Kasumi-1 (cell line): ENCODE results near the gene NUF2.
"Not testable (repeated sequence)": the region's sequence is repeated elsewhere in the genome, so short reads cannot be mapped to it uniquely, and the experiment has no call there.

Experiments used
- DNase-seq, 2 experiments: peaks; one replicate each; lab custom pipeline; 2025; lab: John Stamatoyannopoulos, UW

Gene NUF2

DNA sequence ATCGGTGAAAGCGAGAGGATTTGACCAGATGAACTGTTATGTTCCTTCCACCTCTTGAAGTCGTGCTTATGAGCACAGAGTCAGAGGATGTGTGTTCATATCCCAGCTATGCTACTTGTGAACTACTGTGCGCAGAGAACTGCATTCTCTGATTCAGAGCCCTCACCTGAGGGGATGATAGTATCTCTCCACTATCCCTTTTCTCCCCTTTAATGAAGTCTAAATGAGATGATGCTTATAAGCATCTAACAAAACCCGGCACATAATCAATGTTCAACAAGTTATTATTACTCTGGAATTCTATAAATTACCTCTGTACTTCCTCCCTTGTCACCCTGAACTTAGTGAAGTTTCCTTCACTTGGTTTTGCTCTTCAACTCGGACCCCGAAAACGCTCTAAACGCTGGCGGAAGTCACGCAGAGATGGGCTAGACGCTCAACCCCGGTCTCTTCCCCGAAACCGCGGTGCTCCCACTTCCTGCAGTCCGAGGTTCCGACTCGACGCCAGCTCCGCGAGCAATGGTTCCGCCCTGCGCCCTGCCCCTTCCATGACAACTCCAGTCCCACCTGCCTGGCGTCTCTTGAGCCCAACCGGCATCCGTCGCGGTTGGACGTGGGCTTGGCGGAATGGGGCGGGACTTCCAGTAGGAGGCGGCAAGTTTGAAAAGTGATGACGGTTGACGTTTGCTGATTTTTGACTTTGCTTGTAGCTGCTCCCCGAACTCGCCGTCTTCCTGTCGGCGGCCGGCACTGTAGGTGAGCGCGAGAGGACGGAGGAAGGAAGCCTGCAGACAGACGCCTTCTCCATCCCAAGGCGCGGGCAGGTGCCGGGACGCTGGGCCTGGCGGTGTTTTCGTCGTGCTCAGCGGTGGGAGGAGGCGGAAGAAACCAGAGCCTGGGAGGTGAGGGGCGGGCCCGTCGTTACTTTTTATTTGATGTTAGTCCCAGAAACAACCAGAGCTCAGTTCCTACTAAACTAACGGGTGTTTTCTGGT, at the start of gene NUF2:
Gene NUF2, plus strand, starts transcription at position 644 of the 995 bp plus-strand sequence. CDS start 4,098 bp downstream, outside the sequence.
- peak; percentile 96 to 97 for DNase-seq

DNA sequence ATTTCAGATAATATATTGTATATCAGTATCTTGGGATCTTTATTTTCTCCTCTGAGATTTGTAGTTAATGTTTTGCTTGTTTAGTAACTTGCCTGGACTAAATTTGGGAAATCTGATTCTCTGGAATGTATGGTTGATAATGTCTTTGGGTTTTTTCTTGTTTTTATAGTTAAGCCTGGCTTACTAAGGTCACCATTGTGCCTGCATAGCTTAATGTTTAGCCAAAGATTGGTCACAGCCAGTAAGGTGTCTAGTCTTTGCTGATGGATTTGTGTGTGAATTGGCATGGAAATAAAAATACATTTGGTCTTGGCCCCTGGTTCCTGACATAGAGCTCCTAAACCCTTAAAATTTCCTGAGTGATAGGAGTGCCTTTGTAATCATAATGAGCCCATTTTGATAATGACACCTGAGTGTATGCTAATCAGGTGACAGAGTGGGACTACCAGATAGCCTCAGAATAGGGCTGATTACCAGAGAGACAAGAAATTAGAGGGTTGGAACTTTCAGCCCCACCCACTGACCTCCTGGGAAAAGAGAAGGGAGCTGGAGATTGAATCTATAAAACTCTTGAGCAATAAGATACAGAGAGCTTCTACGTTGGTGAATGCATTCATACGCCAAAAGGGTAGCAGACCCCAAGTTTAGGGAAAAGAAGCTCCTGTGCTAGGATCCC, 47.9 kb upstream of the NUF2 start:
- no peak for DNase-seq

DNA sequence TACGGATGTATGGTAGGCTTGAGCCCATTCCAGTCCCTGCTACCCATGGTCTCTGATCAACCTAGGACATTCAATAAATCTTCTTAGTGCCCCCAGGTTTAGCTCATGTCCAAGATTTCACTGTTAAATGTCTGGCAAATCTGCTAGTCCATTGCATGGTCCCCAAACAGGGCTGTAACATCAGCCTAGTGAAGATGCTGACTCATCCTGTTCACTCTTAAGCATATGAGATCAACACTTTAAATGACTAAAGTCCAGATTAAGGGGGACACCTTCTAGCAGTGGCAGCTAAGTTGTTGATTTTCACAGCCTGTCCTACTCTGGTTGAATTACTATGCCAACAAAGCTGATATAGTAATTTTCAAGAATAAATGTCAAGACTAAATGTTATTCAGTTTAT, 46.5 kb upstream of the NUF2 start:
- DNase-seq = no peak

DNA sequence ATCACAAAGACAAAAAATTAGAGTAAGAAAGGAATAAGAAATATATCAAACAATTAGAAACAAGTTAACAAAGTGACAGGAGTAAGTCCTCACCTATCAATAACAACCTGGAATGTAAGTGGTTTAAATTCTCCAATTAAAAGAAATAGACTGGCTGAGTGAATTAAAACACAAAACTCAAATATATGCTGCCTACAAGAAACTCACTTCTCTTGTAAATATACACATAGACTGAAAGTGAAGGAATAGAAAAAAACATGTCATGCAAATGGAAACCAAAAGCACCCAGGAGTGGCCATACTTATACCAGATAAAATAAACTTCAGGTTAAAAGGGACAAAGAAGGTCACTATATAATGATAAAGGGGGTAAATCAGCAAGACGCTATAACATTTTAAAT, 43.2 kb upstream of the NUF2 start:
- no peak for DNase-seq

GRCh38 chr1:163284867-163285266, 36.9 kb upstream of the NUF2 start:
- DNase-seq = not testable (repeated sequence)

DNA sequence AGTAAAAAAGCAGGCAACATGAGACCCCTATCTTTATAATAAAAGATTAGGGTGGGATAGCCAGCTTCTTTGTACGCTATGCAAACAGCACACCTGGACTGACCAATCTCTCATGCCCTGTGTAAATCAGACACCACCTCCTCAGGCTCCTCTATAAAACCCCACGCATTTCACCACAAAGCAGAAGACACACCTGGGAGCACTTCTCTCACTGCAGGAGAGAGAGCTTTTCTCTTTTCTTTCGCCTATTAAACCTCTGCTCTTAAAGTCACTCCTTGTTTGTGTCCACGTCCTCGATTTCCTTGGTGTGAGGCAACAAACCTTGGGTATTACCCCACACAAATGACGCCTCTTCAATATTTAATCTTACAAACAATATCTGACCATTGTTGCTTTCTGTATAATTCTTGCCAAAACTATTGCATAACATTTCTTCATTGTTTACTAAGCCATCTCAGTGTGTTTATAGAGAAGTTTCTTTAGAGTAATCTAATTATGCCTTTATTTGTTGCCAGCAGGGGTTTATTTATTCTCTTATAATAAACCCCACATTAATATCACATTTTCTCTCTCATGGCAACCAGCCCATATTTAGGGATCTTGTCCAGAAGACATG, 31.6 kb upstream of the NUF2 start:
- DNase-seq = no peak

DNA sequence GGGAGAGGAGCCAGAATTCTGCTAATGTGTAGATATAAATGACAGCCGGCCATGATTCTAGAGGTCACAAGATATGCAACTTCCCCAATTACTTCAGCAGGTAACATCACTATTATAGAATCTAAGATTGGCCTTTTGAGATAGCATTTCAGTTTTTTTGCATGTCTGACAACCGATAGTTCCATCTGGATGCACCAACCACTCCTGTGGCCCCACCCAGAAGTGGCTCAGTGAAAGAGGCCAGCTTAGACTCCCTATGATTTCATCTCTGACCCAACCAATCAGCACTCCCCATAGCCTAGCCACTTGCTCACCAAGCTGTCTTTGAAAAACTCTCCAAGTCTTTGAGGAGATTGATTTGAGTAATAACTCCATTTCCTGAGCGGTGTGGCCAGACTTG, 30.3 kb upstream of the NUF2 start:
- no peak for DNase-seq

- DNase-seq = not testable (repeated sequence)
Observed at GRCh38 chr1:163292153-163292552, 29.6 kb upstream of the NUF2 start.

DNA sequence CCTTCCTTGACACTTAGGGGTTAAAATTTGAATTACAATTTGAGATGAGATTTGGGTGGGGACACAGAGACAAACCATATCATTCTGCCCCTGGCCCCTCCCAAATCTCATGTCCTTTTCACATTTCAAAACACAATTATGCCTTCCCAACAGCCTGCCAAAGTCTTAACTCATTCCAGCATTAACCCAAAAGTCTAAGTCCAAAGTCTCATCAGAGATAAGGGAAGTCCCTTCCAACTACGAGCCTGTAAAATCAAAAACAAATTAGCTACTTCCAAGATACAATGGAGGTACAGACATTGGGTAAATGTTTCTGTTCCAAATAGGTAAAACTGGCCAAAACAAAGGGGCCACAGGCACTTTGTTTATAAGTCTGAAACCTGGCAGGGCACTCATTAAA, 28.3 kb upstream of the NUF2 start:
- DNase-seq = not testable (repeated sequence)

GRCh38 chr1:163295949-163296348, 25.8 kb upstream of the NUF2 start:
- DNase-seq = no peak

GRCh38 chr1:163296504-163297263, 25.1 kb upstream of the NUF2 start:
- DNase-seq = no peak

DNA sequence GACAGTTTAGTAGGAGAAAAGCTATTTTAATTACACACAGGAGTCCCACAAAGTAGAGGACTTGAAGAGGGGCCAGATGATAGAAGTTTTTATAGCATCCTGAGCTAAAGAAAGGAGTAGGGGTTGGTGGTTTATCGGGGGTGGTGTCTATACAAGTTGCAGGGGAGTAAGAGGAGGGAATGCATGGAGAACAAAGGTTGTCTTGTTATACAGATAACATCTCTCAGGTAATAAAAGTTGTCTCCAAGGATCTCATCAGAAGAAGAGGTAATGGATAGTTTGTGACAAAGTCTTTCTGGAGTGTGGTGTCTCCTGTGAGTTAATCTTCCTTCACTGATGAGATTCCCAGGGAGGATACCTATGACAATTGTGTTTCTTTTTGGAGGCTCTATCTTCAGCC, 23.4 kb upstream of the NUF2 start:
- DNase-seq = no peak

- DNase-seq = no peak
Observed at GRCh38 chr1:163300568-163300967, 21.2 kb upstream of the NUF2 start.

DNA sequence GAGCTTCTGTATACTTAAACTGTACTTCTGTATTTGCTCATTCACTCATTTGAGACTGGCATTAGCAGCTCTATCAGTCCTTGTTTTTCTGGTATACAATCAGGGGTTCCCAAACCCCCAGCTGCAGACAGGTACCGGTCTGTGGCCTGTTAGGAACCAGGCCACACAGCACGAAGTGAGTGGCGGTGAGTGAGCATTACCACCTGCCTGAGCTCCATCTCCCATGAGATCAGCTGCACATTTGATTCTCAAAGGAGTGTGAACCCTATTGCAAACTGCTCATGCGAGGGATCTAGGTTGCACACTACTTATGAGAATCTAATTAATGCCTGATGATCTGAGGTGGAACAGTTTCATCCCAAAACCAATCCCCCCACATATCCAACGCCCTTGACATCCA, 18.2 kb upstream of the NUF2 start:
- DNase-seq = no peak

DNA sequence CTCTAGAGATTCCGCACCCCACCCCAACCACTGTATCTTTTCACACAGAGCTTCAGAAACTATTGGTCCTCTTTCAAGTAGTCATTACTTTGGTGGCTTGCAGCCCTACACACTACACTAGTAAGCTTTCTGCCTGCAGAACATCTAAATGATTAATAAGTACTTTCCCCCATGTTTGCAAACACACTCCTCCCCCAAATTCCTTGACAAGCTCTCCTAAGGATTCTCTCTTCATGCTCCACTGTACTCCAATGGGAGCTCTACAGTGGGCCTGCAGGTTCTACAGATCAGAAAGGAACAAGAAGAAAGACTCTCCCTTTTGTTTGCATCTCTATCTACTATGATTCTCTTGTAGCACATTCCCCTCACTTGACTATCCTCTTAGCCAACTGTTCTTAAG, 16.3 kb upstream of the NUF2 start:
- no peak for DNase-seq

DNA sequence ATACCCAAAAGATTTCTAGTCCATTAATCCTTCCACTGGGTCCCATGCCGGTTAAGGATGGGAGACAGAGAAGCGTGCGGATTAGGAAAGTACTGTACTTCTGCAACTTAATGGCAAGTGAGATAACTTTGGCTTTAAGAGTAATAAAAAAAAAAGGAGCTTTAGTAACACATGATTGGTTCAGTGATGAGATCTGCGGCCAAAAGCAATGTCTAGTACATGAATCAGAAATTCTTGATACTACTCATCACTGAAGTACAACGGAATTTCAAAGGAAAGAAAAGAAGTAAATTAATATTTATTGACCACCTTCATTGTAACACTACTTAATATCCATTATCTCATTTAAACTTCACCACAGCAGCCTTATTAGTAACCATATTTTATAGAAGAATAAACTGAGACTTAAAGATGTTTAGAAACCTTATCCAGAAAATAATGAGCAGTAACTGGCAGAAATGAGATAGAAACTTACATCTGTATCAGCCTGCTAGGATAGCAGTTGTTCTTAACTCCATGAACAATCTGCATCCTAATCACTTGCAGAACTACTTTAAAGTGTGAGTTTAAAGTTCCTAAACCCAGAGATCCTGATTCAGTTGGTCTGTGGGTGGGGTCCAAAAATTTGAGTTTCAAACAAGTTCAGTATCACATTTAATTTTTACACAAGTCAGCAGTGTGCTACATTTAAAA, 14.1 kb upstream of the NUF2 start:
- DNase-seq = no peak

DNA sequence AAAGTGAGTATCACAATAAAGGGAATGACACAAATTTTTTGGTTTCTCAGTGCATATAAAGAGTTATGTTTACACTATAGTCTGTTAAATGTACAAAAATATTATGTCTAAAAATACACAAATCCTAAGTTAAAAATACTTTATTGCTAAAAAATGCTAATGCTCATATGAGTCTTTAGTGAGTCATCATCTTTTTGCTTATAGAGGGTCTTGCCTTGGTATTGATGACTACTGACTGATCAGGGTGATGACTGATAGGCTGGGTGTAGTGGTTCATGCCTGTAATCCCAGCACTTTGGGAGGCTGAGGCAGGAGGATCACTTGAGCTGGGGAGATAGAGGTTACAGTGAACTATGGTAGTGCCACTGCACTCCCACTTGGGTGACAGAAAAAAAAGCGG, 12.9 kb upstream of the NUF2 start:
- DNase-seq = no peak

- peak; percentile 35 to 69 for DNase-seq
Observed at GRCh38 chr1:163315773-163316374, 5.9 kb upstream of the NUF2 start.

DNA sequence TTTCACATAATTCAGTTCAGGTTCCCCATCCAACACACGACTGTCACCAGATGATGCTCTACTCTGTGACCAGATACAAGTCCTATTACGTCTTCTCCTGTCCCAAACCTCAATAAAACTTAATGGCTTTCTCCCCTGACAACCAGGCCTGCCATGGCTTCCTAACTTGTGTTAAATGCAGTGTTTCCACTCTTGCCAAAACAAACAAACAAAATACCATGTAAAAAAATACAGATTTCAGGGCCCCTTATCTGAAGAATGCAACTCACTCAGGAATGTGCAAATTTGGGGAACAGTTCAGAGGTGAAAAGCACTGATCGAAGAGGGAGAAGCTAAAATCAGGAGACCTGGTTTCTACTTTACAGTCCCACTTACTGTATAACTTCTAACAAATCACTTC, 863 bp upstream of the NUF2 start:
- DNase-seq = no peak

DNA sequence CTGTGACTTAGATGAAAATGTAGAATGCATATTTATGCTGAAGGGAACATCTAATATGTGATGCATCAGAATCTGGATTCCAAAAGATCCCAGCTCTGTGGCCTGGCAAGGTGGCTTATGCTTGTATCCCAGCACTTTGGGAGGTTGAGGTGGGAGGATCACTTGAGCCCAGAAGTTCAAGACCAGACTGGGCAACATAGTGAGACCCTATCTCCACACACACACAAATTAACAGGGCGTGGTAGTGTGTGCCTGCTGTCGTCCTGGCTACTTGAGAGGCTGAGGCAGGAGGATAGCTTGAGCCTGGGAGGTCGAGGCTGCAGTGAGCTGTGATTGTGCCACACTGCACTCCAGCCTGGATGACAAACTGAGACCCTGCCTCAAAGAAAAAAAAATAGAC, 1.6 kb downstream of the NUF2 start:
- not testable (repeated sequence) for DNase-seq

- no peak for DNase-seq
Observed at GRCh38 chr1:163331116-163331515, 9.4 kb downstream of the NUF2 start.
